Gastroesophageal sphincter (tissue), 2 donors: ENCODE measurements around the gene CCSER1.

Source experiments
- EP300 ChIP-seq: sonication (generic); formaldehyde crosslinking; IDR thresholded peaks from one replicate; pipeline ENCODE4 v1.6.1; 2017; ENCODE audit warnings: antibody characterized with exemption, mild to moderate bottlenecking
- POLR2A ChIP-seq, 2 donors: fragments of 450-650 bp; IDR thresholded peaks; one replicate each; pipeline ENCODE4 v1.6.1; 2017; ENCODE audit warnings: antibody characterized with exemption in 2 of 2, mild to moderate bottlenecking in 2 of 2, moderate library complexity in 1 of 2
- POLR2AphosphoS5 ChIP-seq: sonication (generic); formaldehyde crosslinking; IDR thresholded peaks from one replicate; pipeline ENCODE4 v1.6.1; 2017; ENCODE audit warnings: antibody characterized with exemption

- no peak for TF ChIP-seq EP300
- no peak for TF ChIP-seq POLR2AphosphoS5
- TF ChIP-seq POLR2A (IDR thresholded peaks at IDR 0.05): no peak
Measured at GRCh38 chr4:90753068-90753467, 625.9 kb downstream of the CCSER1 start.
